CD4-positive, alpha-beta T cell treated with Interleukin-4 for 1 hour (primary cell): ENCODE data around the gene MCF2L.
"Not testable (repeated sequence)": the region's sequence is repeated elsewhere in the genome, so short reads cannot be mapped to it uniquely, and the experiment has no call there.

Experiments used
- DNase-seq, 2 donors: peaks; one replicate each; pipeline ENCODE4 v3.0.0-alpha.2; 2020 to 2022

The MCF2L gene

GRCh38 chr13:113053376-113053775, 84.4 kb downstream of the MCF2L start:
- DNase-seq = no peak

- DNase-seq = no peak
Observed at GRCh38 chr13:113053801-113054604, 85.0 kb downstream of the MCF2L start.

- no peak for DNase-seq
Observed at GRCh38 chr13:113057084-113057483, 88.1 kb downstream of the MCF2L start.

GRCh38 chr13:113057559-113057958, 88.5 kb downstream of the MCF2L start:
- not testable (repeated sequence) for DNase-seq

GRCh38 chr13:113058129-113058987, 89.3 kb downstream of the MCF2L start:
- no peak for DNase-seq

- no peak for DNase-seq
Observed at GRCh38 chr13:113058988-113059850, 90.2 kb downstream of the MCF2L start.

- DNase-seq = no peak
Observed at GRCh38 chr13:113059891-113060290, 90.9 kb downstream of the MCF2L start.

- DNase-seq = no peak
Observed at GRCh38 chr13:113060557-113061270, 91.7 kb downstream of the MCF2L start.

GRCh38 chr13:113061271-113061625, 92.2 kb downstream of the MCF2L start:
- no peak for DNase-seq

GRCh38 chr13:113061796-113062425, 92.9 kb downstream of the MCF2L start:
- no peak for DNase-seq

GRCh38 chr13:113062691-113063090, 93.7 kb downstream of the MCF2L start:
- no peak for DNase-seq

- DNase-seq = no peak
Observed at GRCh38 chr13:113063091-113063491, 94.1 kb downstream of the MCF2L start.

- DNase-seq = no peak
Observed at GRCh38 chr13:113064000-113064533, 95.1 kb downstream of the MCF2L start.

GRCh38 chr13:113064534-113065405, 95.8 kb downstream of the MCF2L start:
- DNase-seq = no peak

- DNase-seq = no peak
Observed at GRCh38 chr13:113065406-113066141, 96.6 kb downstream of the MCF2L start.

GRCh38 chr13:113066142-113066455, 97.1 kb downstream of the MCF2L start:
- DNase-seq = no peak

- DNase-seq = no peak
Observed at GRCh38 chr13:113066746-113067145, 97.7 kb downstream of the MCF2L start.

- no peak for DNase-seq
Observed at GRCh38 chr13:113069861-113070805, 101.1 kb downstream of the MCF2L start.

- DNase-seq = no peak
Observed at GRCh38 chr13:113070855-113071254, 101.8 kb downstream of the MCF2L start.
